RKO (cell line): Measurements from ENCODE around the gene SHISA3.

Source experiments
- DNase-seq: peaks from one replicate; pipeline ENCODE4 v3.0.0-alpha.2; 2016; ENCODE audit warnings: low spot score

The SHISA3 gene

DNA sequence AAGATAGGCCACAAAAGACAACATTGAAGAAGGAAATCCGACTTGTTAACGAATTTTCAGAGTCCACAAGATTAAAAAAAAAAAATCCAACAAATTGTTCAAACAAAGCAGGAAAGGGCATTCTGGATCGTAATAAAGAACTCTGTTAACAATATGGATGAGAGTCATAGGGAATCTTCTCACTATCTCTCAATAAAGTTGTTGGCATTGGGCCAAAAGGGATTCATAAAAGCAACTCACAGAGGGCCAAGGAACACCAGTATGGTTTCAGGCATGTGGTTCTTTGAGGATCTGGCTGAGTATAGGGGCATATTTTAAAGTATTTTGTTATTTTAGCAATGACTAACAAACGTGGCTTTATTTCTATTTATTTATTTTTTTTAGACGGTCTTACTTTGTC lies 49.5 kb downstream of the SHISA3 start:
- no peak for DNase-seq
